Measurements from ENCODE around the gene COL25A1.
"Not testable (repeated sequence)": the region's sequence is repeated elsewhere in the genome, so short reads cannot be mapped to it uniquely, and the experiment has no call there.

Gene COL25A1

GRCh38 chr4:108890484-108890881 lies 412.0 kb downstream of the COL25A1 start:
- DNase-seq, result no peak

- DNase-seq, result no peak
Observed at GRCh38 chr4:108889696-108890483, 412.6 kb downstream of the COL25A1 start.

DNA sequence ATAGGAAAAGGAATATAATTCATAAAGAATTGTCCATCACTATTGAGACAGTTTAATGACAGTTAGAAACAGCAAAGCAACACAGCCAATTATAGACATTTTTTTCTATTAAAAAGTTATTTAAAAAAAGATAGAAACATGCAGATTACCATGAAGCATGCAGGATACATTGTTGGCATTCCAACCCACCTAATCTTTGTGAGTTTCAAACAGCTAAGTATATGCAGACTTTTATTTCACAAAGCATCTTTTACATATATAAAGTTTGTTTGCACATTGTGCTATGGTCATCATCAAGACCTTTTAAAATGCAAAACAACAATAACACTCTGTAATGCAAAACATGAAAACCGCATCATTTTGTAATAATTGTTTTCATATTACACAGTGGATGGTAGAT lies 413.7 kb downstream of the COL25A1 start:
- DNase-seq, result no peak

- DNase-seq, result no peak
Observed at GRCh38 chr4:108887034-108887433, 415.4 kb downstream of the COL25A1 start.

GRCh38 chr4:108885211-108885610 lies 417.2 kb downstream of the COL25A1 start:
- DNase-seq, result no peak

GRCh38 chr4:108884596-108884995 lies 417.9 kb downstream of the COL25A1 start:
- DNase-seq, result no peak

- DNase-seq, result no peak
Observed at GRCh38 chr4:108881986-108882385, 420.5 kb downstream of the COL25A1 start.

DNA sequence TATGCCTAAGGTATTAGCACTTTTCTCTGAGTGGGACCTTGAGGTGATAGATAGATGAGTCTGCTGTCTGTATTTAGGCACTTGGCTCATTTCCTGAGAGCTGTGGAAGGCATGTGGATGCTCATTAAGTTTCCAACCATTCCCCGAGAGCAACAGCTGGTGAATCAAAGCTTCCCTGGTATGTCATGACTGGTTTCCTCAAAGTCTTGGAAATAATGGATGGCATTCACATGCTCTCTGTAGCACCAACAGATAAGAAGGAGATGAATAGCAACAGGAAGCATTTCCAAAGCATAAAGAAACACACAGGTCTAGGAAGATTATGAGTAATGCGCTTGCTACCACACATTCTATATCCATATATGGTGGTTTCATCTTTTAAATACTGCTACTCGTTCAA lies 421.3 kb downstream of the COL25A1 start:
- DNase-seq, result no peak

GRCh38 chr4:108878806-108879205 lies 423.7 kb downstream of the COL25A1 start:
- no peak for DNase-seq

GRCh38 chr4:108877821-108878220 lies 424.6 kb downstream of the COL25A1 start:
- DNase-seq, result no peak

- no peak for DNase-seq
Observed at GRCh38 chr4:108874806-108875205, 427.7 kb downstream of the COL25A1 start.

DNA sequence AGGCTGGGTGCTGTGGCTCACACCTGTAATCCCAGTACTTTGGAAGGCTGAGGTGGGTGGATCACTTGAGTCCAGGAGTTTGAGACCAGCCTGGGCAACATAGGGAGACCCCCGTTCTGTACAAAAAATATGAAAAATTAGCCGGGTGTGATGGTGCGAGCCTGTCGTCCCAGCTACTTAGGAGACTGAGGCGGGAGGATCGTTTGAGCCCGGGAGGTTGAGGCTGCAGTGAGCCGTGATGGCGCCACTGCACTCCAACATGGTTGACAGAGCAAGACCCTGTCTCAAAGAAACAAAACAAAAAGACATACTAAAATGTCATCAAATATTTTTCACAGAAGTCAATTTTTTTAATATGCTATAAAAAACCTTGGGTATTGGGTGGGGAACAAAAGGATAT lies 432.5 kb downstream of the COL25A1 start:
- not testable (repeated sequence) for DNase-seq

DNA sequence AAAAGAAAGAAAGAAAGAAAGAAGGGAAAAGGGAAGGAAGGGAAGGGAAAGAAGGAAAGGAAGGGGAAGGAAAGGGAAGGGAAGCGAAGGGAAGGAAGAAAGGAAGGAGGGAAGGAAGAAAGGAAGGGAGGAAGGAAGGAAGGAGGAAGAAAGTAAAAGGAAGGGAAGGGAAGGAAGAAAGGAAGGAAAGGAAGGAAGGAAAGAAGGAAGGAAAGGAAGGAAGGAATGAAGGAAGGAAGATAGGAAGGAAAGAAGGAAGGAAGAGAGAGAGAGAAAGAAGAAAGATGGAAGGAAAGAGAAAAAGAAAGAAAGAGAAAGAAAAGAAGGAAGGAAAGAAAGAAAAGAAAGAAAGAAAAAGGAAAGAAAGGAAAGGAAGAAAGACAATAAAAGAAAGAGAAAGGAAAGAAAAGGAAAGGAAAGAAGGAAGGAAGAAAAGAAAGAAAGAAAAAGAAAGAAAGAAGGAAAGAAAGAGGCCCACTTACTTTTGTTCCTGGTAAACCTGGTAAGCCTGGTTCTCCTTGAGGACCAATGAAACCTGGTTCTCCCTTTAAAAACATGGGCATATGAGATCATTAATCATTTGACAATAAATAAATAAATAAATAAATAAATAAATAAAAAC lies 433.7 kb downstream of the COL25A1 start:
- DNase-seq, result no peak

GRCh38 chr4:108867476-108867875 lies 435.0 kb downstream of the COL25A1 start:
- DNase-seq, result no peak

GRCh38 chr4:108861334-108861733 lies 441.1 kb downstream of the COL25A1 start:
- no peak for DNase-seq

DNA sequence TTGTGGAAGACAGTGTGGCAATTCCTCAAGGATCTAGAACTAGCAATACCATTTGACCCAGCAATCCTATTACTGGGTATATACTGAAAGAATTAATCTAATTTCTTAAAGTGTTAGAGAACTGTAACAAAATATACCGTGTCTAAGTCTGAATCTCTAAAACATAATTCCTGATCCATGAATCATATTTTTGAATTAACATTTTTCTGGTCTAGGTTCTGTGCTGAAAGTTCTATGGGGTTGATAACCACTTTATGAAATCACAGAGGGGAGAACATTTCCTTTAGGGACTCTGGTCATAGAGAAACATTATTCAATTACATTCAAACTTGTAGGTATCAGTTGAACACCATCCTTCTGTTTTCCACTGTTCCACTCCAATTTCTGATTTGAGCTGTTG lies 447.7 kb downstream of the COL25A1 start:
- no peak for DNase-seq

DNA sequence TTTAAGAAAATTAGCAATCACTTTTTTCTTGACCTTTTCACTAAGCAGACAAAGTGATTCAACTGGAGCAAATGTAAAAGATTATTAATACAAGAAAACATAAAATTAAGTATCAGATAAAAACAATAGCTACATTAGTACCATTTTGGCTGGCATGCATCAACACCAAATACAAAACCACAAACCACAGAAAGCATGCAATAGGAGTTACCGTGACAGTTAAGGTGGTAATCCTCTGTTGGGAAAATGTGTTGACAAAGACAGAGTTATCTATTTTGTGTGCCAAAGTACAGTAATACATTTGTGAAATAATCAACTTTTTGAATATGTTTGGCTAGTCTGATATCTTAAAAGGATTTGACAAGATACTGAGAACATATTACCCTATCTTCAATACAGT lies 449.8 kb downstream of the COL25A1 start:
- no peak for DNase-seq

- DNase-seq, result no peak
Observed at GRCh38 chr4:108851366-108851765, 451.1 kb downstream of the COL25A1 start.

DNA sequence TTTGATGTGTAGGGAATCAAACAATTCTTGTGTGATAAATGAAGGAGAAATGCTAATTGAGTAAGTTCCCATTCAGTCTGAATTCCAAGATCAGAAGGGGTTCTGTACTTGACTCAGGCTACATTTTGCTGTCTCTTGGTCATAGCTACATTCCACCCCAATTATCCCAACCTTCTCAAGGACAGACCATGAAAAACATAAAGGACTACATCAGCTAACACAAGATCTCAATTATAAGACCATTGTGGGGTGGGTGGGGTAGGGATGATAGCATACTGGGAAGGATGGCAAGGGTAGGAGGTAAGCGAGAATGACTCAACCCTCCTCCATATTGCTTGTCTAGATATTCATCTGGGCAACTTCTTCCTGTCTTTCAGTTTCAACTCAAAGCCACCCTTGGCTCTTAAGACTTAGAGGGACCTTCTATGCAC lies 452.2 kb downstream of the COL25A1 start:
- no peak for DNase-seq

DNA sequence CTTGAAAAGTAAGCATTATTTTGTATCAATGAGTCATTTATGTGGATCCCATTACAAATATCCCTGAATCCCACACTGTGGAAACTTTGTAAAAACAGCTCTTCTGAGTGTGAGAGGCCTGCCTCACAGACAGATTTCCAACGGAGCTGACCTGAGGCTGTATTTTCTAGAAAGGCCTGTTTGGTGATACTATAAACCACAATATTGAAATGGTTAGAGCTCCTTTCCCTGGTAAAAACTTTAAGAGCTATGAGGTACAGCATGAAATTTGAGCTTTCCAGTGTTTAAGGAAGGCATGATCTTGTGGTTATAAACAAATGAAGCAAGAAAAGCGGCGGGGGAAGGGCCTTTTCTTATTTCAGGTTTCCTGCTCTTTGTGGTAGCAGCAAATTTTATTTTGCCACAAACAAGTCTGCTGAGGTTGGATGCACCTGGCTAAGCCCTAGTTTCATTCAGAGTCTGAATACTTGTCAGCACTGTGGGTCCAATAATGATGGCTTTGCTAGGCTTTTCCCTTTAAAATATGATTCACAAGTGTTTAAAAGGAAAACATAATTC lies 452.8 kb downstream of the COL25A1 start:
- no peak for DNase-seq

GRCh38 chr4:108846568-108846967 lies 455.9 kb downstream of the COL25A1 start:
- no peak for DNase-seq

- no peak for DNase-seq
Observed at GRCh38 chr4:108840426-108840975, 462.0 kb downstream of the COL25A1 start.

DNA sequence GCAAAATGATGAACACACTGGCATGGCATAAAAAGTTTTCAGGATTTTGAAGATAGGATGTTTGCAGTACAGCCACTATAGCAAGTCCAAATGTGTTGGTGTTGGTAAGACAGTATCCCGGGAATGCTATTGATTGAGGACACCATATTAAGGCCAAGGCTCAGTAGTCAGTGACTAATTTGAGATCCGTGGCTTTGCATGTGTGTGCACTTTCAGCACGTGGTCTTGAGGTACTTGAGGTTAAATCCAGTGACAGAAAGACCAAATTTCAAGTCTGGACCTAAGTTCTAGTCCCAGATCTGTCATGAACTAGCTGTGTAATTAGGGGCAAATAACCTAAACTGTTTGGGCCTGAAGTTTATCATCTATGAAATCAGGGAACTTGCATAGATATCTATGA lies 463.1 kb downstream of the COL25A1 start:
- DNase-seq, result no peak

DNA sequence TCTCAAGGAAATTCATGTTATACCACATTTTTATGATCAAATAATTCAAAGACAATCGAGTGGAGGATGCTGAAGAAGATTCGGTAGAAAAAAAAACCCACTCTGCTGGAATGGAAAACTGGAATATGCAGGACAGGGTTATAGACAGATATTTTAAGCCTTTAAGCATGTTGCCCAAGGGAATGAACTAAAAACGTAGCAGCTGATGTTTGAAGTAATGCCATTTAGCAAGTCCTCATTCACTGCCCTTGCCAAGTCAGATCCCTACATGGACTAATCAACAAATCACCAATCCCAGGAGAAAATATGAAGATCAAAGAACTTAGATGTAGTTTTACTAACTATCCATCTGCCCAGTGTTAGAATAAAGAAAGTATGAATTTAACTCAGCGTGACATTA lies 464.0 kb downstream of the COL25A1 start:
- DNase-seq, result no peak

Data from left hindlimb (tissue), 1 donor.